COLO668 (cell line): ENCODE results near the gene FLOT2.
"Not testable (repeated sequence)": the region's sequence is repeated elsewhere in the genome, so short reads cannot be mapped to it uniquely, and the experiment has no call there.

Experiments
- DNase-seq: peaks from one replicate; lab custom pipeline; 2025; ENCODE audit not compliant: unreplicated experiment; lab: John Stamatoyannopoulos, UW

Gene FLOT2

DNA sequence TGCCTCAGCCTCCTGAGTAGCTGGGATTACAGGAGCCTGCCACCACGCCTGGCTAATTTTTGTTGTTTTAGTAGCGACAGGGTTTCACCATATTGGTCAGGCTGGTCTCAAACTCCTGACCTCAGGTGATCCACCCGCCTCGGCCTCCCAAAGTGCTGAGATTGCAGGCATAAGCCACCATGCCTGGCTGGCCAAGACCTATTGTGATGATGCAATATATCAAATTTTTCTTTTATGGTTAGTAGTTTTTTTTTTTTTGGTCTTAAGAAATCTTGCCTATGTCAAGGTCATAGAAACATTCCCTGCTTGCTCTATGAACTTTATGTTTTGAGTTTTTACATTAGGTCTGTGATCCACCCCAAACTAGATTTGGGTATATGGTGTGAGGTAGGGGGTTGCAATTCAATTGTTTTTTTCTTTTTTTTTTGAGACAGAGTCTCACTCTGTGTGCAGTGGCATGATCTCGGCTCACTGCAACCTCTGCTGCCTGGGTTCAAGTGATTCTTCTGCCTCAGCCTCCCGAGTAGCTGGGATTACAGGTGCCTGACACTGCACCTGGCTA, 20.3 kb downstream of the FLOT2 start:
- not testable (repeated sequence) for DNase-seq

GRCh38 chr17:28875848-28876550, 21.5 kb downstream of the FLOT2 start:
- DNase-seq = no peak

- DNase-seq = no peak
These were observed 22.8 kb downstream of the FLOT2 start for GRCh38 chr17:28874750-28875149.

- DNase-seq = no peak
These were observed 23.7 kb downstream of the FLOT2 start for GRCh38 chr17:28873839-28874238.

GRCh38 chr17:28871056-28871579, 26.4 kb downstream of the FLOT2 start:
- DNase-seq = no peak

DNA sequence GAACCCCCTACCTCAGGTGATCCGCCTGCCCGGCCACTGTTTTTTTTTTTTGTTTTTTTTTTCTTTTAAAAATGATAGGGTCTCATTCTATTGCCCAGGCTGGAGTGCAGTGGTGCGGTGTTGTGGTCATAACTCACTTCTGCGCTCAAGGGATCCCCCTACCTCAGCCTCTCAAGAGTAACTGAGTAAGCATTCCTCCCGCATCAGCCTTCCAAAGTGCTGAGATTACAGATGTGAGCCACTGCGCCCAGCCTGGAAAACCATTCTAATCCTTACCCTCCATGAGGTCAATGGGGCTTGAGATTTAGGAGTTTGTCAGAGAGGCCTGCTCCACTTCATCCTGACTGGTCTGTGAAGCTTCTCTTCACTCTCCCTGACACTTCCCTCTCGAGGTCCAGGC, 30.3 kb downstream of the FLOT2 start:
- no peak for DNase-seq

DNA sequence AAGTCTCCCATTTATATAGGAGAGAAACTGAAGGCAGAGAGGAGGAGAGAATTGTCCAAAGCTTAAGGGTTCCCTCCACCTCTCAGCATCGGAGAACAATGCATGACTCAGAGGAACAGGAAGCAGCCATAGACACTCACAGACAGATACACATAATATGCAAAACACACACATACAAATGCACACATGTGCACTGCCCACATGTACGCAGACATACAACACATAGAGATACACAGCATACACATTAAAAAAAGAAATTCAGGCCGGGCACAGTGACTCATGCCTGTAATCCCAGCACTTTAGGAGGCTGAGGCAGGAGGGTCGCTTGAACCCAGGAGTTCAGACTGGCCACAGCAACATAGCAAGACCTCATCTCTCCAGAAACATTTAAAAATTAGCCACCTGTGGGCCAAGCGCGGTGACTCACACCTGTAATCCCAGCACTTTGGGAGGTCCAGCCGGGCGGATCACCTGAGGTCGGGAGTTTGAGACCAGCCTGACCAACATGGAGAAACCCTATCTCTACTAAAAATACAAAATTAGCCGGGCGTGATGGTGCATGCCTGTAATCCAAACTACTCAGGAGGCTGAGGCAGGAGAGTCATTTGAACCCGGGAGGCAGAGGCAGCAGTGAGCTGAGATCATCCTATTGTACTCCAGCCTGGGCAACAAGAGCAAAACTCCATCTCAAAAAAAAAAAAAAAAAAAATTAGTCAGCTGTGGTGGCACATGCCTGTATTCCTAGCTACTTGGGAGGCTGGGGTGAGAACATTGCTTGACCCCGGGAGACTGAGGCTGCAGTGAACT, 31.4 kb downstream of the FLOT2 start:
- DNase-seq = no peak

GRCh38 chr17:28864991-28865849, 32.3 kb downstream of the FLOT2 start:
- no peak for DNase-seq

DNA sequence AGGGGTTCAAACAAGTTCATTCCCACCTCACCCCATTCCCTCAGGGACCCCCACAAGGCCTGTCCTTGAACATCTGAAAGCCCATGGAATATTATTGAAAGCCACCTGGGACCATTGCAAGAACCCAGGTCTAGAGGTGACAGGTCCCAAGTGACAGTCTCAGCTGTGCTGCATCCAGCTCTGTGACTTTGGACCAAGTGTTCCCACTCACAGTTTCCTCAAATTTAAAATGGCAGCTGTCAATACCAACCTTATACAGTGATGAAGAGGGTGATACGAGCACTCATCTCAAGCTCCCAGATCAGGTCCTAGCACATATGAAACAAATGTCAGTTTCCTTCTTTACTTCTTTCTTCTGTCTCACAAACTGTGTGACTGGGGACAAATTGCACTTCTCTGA, 33.6 kb downstream of the FLOT2 start:
- DNase-seq = no peak

DNA sequence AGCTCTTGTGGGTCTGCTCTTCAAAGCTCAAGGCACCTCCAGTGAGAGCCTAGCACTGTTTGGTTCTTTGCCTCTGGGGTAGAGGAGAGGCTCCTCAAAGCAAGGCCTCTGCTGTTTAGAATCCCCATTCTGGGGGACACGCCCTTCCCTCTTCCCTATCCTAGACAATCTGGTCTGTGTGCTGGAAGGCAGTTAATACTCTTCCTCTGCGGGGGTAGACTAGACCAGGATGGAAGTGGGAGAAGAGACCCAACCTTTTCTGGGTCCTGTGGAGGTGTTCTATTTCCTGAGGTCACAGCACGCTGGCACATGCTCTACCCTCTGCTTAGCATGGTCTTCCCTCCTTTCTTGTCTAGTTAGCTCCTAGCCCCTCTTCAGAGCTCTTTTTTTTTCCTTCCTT, 35.0 kb downstream of the FLOT2 start:
- no peak for DNase-seq

DNA sequence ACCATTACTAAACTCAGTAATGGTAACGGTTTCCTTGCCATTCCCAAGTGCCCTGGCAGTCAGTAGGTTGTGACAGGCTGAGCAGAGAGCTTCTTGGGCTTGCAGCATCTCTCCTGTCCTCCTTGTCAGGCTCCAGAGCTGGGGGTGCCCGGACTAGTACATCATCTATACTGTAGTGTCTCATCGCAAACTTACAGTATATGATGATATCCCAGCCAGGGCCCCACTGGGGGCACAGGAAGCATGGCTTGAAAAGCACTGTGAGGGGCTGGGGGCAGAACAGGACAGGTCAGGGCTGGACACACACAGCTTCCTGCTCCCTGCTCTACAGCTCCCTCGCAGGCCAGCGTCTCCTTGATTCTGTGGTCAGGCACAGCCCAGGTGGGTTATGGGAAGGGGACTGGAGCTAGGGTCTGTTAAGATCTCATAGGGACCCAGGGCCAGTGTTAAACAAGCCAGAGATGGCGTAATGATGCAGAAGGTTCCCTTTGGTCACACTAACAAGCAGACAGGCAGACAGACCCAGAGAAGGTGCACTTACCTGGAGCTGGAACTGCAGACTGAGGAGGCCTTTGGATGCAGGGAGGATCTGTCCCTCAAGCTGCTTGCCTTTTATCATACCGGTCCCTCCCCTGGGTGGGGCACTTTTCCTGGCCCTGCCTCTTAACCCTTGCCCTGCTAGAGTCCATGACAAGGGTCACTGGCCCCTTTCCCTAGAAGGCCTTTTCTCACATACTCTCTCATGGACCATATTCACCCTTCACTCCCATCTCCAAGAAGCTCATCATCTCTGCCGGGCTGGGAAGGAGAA, 35.9 kb downstream of the FLOT2 start:
- no peak for DNase-seq

- DNase-seq = no peak
These were observed 37.1 kb downstream of the FLOT2 start for GRCh38 chr17:28860363-28860808.

- DNase-seq = no peak
These were observed 38.7 kb downstream of the FLOT2 start for GRCh38 chr17:28858801-28859355.

DNA sequence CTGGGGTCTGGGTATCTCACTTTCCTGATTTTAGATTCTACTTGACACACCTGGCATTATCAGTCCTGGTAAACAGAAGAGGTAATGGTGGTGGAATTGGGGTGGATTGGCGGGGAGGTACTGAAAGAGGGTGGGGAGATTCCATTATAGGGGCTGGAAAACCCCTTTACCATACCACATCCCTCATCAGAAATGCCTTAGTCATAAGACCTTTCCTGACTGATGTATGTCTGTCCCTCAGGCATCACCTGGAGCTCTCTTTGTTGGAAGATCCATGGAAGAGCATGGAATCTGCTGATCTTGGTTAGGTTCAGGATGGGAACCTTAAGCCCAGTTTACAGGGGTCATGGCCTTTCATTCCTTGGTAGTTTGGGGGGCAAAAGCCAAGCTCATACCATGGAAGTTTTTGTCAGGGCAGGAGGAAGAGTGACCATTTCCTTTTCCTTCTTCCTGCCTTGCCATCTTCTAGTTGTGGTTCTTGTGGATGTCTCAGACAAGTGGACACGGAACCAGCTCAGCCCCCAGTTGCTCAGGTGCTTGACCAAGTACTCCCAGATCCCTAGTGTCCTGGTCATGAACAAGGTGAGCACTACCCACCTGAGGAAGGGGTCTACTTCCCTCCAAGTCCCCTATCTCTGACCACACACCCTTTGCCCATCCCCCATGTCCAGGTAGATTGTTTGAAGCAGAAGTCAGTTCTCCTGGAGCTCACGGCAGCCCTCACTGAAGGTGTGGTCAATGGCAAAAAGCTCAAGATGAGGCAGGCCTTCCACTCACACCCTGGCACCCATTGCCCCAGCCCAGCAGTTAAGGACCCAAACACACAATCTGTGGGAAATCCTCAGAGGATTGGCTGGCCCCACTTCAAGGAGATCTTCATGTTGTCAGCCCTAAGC, 39.4 kb downstream of the FLOT2 start:
- no peak for DNase-seq

GRCh38 chr17:28856028-28856574, 41.4 kb downstream of the FLOT2 start:
- DNase-seq = no peak

DNA sequence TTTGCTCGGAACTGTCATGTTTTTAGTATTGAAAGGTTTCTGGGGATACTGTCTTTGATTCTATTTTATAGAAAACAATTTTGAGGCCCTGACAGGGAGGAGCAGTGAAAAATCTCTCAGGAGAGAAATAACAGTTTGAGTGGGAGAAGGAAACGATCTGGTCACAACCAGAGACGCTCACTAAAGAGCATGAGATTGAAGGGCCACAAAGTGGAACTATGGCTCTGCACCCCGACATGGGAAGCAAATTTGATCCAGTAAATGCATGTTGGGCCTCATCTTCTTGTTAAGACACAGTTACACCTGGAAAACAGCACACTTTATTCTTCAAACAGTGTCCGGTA, 42.2 kb downstream of the FLOT2 start:
- no peak for DNase-seq

DNA sequence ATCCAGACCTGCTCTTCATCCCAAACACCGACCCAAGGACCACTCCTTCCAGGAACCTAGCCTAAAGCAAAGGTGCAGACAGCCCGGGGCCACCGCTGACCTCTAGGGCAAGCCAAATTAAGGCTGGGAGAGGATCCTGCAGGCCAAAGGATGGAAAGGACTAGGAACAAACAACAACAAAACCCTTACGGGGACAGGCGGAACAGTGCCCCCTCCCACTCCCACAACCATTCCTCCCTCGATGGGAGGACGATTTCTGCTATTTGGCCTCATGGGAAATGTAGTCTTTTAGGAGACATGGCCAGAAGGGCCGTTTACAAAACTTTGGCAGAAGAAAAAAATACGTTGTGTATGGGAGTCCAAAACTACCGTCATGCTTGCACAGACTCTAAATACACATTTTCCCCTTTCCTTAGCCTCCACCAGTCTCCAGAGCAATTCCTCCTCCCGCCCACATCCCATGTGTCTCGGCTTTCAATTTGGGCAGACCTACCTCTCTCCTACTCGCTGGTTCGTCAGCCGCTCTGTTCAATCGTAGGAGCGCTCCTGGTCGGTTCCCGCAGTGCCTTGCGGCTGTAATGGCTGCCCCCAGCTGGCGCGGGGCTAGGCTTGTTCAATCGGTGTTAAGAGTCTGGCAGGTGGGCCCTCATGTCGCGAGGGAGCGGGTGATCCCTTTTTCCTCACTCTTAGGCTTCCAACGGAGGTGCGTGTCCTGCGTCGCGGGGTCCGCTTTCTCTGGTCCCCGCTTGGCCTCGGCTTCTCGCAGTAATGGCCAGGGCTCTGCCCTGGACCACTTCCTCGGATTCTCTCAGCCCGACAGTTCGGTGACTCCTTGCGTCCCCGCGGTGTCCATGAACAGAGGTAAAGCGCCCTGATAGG, 42.8 kb downstream of the FLOT2 start, which contains the start of gene ERAL1:
Gene ERAL1, plus strand, starts transcription at position 560 of the 879 bp plus-strand sequence. Its CDS starts 19 bp downstream, at position 579.
- peak; percentile 77 for DNase-seq
